Measurements from ENCODE around the gene FBLIM1. TPM values are rescaled to one million over a fixed set of nuclear protein-coding genes. Genes with fewer than 3 reads are reported as not detected.

Gene FBLIM1
- total RNA-seq, 4 donors from 2014 or later, result 11.4 to 28.0 (median 25.9) TPM

DNA sequence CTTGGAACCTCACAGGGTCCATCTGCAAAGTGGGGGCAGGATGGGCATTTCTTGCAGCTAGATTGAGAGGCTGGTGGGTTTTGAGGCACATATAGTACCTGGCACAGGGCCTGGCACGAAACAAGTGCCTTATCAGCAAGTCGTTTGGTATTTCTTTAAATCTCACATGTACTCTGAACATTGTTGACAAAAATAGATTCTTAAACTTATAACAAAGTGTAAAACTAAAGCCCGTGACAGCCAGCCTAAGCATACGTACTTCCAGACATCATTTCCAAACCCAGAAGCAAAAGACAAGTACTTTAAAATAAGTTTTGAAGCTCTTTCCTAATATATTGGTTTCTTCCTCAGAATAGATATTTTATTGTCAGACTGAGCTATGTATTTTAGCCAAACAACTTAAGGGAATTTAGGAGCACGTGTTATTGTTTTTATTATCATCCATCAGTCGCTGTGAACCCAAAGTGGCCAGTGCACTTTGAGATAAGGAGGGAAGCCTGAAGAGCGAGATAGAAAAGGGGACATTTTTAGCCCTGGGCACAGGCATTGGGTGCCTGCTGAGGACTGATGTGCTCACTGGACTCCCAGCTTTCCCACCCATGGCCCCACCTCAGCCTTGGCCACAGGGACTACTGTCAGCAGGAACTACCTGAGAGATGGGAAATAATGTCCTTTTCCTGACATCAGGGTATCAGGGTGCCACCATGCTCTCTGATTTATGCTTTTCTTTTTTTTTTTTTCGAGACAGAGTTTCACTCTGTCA, 3.0 kb downstream of the FBLIM1 start:
- 71 to 75% methylated on average over 8 of the region's 8 CpGs for WGBS, 2 donors
- Histone ChIP-seq H3K27ac (peak overlapping the region in 1 of 3 donors; percentile 60), H3K27me3 (no peaks in the 10 kb centered on the region), H3K4me1 (peaks cover 9 to 38% of the 10 kb centered on the region in 2 donors), H3K9me3 (no peaks in the 10 kb centered on the region), H3K4me3 (replicated peaks in 1 of 3) (no peak overlapping the region), H3K36me3 (no peaks in the 10 kb centered on the region)
- DNase-seq, result no peak
- intact Hi-C loops (cut with DNase I), result no loop called here
- TF ChIP-seq CTCF (IDR thresholded peaks at IDR 0.05) (no peak), POLR2A (IDR thresholded peaks at IDR 0.05) (no peak)

GRCh38 chr1:15762546-15762945, 4.0 kb downstream of the FBLIM1 start:
- Histone ChIP-seq H3K36me3 (no peaks in the 10 kb centered on the region), H3K27ac (no peak overlapping the region), H3K27me3 (no peaks in the 10 kb centered on the region), H3K4me1 (peaks cover 9 to 34% of the 10 kb centered on the region in 2 donors), H3K9me3 (no peaks in the 10 kb centered on the region), H3K4me3 (replicated peaks in 1 of 3) (no peak overlapping the region)
- no peak for TF ChIP-seq CTCF (IDR thresholded peaks at IDR 0.05)
- no peak for TF ChIP-seq POLR2A (IDR thresholded peaks at IDR 0.05)
- intact Hi-C loops (cut with DNase I), result no loop called here
- no peak for DNase-seq
- 90% methylated on average over 7 to 10 of the region's 10 CpGs for WGBS, 2 donors

DNA sequence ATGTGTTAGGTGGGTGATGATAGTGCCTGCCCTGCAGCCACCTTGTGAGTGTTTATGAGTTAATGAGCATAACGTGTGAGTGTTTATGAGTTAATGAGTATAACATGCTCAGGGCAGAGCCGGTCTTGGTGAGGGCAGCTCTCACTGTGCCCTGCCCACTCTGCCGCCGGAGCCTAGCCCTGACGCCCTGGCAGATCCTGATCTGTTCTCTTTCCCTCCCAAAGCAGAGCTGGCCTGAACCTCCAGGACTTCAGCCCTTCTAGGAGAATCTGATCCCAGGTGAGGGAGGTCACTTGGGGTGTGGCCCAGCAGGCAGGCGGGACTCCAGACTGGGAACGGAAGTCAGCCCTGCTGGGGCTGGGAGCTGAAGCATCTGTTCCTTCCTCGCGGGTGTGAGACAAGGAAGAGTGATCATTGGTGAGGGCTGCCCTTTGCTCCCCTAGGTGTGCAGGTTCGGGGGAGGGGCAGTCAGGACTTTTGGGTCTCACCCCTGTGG, 5.7 kb downstream of the FBLIM1 start:
- intact Hi-C loops (cut with DNase I), result no loop called here
- Histone ChIP-seq H3K27ac (no peak overlapping the region), H3K27me3 (no peaks in the 10 kb centered on the region), H3K4me3 (replicated peaks in 1 of 3) (no peak overlapping the region), H3K4me1 (peaks cover 3 to 18% of the 10 kb centered on the region in 2 donors), H3K36me3 (no peaks in the 10 kb centered on the region), H3K9me3 (no peaks in the 10 kb centered on the region)
- 85 to 88% methylated on average over 6 to 9 of the region's 10 CpGs for WGBS, 2 donors
- DNase-seq, result no peak
- TF ChIP-seq CTCF (IDR thresholded peaks at IDR 0.05), result no peak

- Histone ChIP-seq H3K4me3 (replicated peaks in 1 of 3) (no peak overlapping the region), H3K4me1 (peaks cover 0 to 12% of the 10 kb centered on the region in 2 donors), H3K36me3 (no peaks in the 10 kb centered on the region), H3K27ac (no peak overlapping the region), H3K9me3 (no peaks in the 10 kb centered on the region), H3K27me3 (no peaks in the 10 kb centered on the region)
- WGBS, 2 donors, result 91 to 94% methylated on average over 6 to 9 of the region's 15 CpGs
- no peak for TF ChIP-seq CTCF (IDR thresholded peaks at IDR 0.05)
- TF ChIP-seq POLR2A (IDR thresholded peaks at IDR 0.05), result no peak
- no peak for DNase-seq
- intact Hi-C loops (cut with DNase I), result no loop called here
These were observed 6.3 kb downstream of the FBLIM1 start for GRCh38 chr1:15764890-15765289.

DNA sequence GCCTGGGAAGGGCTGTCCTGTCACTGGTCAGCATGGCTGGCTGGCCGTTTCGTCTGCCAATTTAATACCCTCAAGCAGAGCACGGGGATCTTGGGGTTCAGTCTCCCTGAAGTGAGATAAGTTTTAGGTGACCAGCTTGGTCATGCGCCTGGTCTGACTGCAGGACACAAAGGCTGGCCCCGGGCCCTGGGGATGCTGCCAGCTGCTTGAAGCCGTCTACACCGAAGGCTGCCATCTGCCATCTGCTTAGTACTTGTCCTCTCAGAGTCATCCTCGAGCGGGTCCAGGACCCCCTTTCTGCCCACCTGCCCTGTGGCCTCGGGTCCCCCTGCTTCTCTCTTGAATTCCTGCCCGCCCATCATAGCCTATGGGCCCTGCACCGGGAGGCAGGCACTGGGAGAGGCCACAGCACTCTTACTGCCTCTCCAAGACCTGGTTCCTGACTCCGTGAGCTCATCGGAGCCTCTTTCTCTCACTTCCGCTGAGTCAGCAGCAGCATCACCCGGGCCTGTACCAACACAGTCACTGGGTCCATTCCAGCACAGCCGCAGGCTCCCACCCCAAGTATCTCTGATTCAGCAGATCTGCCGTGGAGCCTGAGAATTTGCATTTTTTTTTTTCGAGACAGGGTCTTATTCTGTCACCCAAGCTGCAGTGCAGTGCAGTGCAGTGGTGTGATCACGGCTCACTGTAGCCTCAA, 7.0 kb downstream of the FBLIM1 start:
- H3K27ac ChIP-seq, result no peak overlapping the region
- no peaks in the 10 kb centered on the region for H3K27me3 ChIP-seq
- intact Hi-C loops (cut with DNase I), result no loop called here
- H3K9me3 ChIP-seq, result no peaks in the 10 kb centered on the region
- peaks cover 0 to 5% of the 10 kb centered on the region in 2 donors for H3K4me1 ChIP-seq
- DNase-seq, result no peak
- no peak for TF ChIP-seq POLR2A (IDR thresholded peaks at IDR 0.05)
- no peak overlapping the region for H3K4me3 ChIP-seq (replicated peaks in 1 of 3)
- H3K36me3 ChIP-seq, result no peaks in the 10 kb centered on the region
- 85 to 88% methylated on average over 16 to 19 of the region's 20 CpGs for WGBS, 2 donors

Measured in thyroid gland (tissue), 4 donors.